HG02642 (cell line): ENCODE measurements around the gene SMYD3.

ENCODE experiments used
- ATAC-seq: cut with Tn5 transposase; IDR thresholded peaks from one replicate; pipeline ENCODE4 v1.9.1; 2021; ENCODE audit warnings: mild to moderate bottlenecking; ENCODE audit not compliant: unreplicated experiment, poor library complexity

Gene SMYD3

DNA sequence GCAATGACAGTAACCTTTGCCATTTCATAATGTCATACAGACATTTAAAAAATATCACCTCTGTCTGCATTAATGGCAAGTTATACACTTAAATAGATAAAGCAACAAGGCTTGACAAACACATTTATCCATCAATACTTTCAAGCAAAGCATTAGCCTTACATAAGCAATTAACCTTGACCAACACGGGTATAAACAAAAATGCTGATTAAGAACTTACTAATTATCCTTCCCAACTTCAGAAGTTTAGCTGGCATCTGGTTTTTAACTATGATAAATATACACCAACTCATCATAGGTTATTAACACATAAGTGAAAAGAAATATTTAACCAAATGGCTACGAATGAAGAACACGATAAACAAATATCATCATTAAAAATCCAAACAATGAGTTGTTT lies 188.5 kb downstream of the SMYD3 start:
- ATAC-seq, result no peak

DNA sequence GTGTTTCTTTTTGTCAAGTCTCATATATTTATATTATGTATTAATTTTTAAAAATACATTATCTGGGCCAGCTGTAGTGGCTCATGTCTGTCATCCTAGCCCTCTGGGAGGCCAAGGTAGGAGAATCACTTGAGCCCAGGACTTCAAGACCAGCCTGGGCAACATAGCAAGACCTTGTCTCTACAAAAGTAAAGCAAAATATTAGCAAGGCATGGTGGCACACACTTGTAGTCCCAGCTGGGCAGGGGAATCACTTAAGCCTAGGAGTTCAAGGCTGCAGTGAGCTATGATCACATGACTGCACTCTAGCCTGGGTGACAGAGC lies 189.1 kb downstream of the SMYD3 start:
- ATAC-seq, result no peak

DNA sequence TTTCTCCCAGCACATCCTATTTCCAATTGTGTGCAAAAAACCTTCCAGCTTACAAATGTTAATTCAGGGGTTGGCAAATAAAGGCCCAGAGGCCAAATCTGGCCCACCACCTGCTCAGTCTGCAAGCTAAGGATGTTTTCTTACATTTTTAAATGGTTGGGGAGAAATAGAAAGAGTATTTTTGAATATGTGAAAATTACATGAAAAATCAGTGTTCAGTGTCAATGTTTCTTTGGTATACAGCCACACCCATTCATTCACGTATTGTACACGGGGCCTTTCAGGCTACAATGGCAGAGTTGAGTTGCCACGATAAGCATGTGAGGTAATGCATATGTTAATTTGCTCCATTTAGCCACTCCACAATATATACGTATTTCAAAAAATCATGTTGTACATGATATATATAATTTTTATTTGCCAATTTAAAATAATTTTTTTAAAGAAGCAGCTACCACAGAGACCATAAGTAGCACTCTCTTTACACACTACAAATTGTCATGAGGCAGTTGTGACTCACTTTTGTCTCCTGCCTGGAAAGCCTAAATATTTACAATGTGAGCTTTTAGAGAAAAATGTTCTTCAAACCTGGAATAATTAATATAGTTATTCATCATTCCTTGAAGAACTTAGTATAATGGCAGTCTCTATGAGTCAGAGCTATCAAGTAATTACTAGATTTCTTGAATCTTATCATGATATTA lies 189.6 kb downstream of the SMYD3 start:
- no peak for ATAC-seq

DNA sequence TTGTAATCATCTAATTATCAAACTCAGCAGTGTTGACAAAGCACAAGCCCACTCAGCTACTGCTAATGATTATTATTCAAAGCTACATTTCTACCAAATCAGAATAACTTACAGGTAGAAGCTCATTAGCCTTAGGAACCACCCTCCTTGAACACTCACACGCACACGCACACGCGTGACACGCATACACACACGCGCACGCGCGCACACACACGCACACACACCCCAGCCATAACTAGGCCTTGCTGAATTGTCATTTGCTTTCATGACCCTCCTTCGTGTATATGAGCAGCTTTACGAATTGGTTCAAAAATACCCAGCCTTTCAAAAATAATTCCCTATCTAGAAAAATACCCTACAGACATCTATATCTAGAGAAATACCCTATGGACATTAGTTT lies 195.6 kb downstream of the SMYD3 start:
- no peak for ATAC-seq

DNA sequence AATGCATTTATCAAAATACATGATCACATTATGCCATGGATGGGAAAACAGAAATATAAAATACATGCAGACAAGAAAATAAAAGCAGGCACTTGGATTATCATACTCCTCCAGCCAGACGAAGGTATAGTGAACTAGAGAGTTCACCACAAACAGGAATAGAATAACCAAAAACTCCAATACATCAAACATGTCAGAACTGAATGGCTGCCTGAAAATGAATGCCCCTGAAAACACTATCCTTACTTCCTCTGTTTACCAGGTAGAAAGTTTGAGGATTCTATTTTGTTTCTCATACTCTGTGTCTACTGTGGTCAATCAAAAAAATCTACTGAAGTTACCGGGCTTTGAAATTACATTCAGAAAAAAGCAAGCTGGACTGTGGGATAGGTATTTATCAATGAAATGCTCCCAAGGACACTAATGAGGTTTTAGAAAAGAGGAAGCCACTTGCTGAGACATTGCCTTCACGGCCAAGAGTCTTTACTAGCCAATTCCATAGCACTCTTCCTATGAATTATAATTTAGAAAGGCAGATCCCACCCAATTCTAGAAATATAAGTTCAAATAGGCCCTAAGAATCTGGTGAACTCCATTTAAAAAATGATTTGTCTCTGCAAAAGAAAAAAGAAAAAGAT lies 197.7 kb downstream of the SMYD3 start:
- ATAC-seq, result no peak

DNA sequence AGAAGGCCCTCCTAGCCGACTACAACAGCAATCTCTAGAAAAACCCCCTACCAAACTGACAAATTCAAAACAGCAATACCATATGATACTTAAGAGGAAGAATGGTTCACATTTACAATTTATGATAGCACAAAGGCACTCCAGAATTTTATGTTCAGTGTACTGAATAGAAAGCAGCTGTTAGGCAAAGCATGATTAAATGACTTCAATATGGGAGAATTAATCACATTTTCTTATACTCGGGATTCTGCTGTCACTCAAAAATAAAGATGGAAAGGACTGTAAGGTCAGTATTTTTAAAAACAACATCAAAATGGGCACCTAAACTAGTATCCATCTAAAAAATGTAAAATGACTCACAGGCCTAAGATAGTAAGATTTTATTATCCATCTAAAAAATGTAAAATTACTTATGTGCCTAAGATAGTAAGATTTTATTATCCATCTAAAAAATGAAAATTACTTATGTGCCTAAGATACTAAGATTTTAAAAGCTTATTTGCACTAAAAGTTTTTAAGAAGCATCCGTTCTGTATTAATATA lies 198.5 kb downstream of the SMYD3 start:
- ATAC-seq, result no peak

DNA sequence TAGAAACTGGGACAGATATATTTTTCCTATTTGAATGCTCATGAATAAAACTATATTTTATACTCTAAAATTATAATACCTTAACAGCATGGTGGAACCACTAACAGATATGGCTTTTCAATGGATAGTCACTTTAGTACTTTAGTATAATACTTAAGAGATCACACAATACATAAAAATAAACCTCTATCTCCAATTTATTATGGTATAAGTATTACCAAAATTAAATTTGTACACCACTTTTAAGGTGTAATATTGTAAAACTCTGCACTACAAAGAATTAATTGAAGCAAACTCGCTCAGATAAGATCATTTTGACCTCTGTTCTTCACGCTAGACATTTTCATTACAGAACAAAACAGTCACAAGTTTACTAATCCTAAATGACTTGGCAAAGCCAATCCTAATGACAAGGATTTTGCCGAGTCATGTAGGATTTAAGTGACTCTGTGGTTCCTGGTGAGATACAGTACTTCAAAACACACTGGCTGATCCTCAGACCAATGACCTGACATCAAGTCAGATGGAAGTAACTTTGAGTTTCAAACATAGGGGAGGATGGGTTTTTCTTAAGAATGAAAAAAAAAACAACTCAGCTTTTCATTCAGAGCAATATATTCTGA lies 200.6 kb downstream of the SMYD3 start:
- no peak for ATAC-seq

DNA sequence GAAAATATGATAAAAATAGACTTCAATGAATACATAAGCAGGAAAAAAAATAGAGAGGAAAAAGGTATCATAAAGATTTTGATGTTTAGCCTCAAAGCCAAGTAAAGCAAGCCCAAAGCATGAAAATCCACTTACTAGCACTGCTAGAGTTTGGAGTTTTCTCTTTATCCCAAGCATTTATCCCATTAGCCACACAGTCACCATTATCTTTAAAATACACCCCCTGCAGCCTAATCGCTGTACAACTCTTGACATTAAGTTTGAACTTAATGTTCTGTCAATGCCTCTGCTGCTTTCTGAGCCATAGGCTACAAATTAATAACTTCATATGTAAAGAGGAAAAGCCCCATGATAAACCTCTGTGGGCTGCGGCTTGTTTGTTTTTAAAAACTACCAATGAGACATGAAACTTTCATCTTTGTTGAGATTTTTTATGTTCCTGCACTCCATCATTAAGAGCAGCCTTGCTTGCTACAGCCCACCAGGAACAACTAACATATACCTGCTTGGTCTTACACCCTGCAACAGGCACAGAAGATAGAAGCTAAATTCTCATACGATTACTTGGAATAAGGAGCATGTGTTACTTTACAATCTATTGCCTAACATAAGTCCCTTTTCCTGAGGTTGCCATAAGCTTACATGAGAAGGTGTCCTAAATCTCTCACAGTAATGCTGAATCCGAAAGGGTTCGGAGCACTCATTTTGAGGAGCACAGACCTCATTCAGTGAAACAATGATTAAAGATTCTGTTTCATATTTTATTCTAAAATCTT lies 202.4 kb downstream of the SMYD3 start:
- no peak for ATAC-seq

DNA sequence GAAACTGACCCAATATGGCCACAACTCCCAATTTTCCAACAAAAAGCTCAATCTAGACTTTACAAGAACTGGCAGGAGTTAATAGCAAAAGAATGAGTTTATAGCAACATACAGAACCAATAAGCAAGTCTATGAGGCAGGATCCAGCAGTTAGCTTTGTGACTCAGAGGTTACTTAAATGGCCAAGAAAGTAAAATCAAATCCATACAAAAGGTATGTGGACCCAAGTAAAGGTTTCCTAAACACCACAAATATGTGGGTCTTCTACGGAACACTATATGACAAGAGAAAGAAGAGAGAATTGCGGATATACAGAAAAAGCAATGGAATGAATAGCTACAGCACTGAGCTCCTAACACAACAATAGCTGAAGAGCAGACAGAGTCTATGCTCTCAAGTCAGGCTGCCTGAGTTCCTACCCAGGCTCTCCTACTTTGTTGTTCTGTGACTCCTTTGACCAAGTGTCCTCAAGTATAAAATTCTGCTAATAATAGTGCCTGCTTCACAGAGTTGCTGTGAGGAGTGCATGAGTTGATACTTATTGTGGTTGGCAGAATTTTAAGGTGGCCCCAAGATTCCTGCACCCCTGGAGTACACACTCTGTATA lies 204.3 kb downstream of the SMYD3 start:
- no peak for ATAC-seq

DNA sequence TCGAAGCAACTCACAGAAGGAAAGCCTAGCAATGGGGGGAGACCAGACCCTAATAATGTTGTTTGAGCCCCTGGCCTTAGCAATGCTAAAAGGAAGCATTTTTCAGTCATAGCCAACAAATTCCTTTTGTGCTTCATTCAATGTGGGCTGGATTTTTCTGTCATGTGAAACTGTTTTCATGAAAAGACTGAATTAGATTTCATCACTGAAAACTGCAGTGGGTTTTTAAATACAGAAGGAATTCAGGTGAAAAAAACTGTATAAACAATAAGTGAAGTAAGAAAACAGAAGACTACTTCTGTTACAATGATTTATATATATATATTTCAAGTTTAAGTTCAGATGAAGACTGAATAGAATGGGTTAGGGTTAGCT lies 204.8 kb downstream of the SMYD3 start:
- no peak for ATAC-seq

DNA sequence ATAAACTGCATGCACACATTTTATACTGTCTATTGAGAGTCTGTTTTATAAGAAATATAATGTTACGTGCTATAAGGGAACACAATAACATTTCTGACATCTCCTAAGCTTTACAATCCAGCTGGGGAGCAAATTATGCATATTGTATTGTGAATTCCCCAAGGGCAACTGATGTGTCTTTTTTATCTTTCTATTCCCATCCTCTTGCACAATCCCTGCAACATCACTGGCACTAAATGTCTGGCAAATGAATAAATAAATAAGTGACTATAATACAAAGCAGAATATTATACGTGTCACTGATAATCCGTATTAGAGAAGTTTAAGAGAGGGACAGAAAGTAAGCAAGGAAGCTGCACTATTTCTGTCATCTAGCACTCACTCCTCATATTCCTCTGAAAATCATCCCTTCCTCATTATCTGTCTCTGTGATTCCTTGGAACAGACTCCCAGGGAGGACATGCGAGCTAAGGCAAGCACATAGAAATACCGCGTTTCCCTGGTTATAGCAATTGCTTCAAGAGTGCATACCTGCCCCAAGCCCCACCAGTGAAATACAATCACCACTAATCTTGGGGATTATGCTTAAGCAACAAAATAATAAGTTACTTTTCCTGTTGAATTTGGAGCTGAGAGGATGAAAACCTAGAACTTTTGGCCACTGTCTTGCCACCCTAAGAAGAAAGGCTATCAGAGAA lies 205.4 kb downstream of the SMYD3 start:
- no peak for ATAC-seq

DNA sequence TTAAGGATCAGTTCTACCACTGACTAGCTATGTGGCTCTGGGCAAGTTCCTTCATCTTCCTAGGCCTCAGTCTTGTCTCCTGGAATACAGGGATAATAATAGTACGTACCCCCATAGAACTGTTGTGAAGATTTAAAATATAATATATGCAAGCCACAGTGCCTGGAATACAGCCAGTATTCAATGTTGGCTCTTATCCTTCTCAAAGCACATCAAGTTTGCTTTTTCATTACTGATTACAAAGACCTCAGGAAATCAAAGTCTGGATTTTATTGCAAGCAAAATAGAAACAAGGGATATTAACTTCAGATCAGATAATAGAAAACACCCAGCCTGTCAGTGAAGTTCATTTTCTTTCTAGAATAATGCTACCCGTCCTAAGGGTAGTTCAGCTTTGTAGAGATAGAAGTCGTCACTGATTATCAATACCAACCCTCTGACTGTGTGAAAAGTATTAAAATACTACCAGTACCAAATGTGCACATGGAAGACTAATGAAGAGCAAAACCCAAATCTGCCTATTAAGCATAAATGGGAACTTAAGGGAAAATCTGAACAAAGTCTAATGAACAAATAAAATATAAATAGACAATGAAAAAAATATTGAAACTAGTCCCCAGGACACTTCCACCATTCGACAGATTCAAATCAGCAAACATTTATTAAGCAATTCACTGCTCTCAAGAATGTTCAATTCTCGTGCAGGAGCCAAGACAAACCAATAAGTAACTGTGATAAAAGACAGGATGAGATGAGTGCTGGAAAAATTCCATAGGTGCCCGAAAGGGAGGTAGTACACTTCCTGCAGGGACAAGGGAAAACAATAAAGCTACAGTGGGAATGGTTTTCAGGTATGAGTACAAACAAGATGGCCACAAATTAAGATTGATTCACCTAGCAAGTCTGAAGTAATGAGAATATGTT lies 206.2 kb downstream of the SMYD3 start:
- ATAC-seq, result no peak

DNA sequence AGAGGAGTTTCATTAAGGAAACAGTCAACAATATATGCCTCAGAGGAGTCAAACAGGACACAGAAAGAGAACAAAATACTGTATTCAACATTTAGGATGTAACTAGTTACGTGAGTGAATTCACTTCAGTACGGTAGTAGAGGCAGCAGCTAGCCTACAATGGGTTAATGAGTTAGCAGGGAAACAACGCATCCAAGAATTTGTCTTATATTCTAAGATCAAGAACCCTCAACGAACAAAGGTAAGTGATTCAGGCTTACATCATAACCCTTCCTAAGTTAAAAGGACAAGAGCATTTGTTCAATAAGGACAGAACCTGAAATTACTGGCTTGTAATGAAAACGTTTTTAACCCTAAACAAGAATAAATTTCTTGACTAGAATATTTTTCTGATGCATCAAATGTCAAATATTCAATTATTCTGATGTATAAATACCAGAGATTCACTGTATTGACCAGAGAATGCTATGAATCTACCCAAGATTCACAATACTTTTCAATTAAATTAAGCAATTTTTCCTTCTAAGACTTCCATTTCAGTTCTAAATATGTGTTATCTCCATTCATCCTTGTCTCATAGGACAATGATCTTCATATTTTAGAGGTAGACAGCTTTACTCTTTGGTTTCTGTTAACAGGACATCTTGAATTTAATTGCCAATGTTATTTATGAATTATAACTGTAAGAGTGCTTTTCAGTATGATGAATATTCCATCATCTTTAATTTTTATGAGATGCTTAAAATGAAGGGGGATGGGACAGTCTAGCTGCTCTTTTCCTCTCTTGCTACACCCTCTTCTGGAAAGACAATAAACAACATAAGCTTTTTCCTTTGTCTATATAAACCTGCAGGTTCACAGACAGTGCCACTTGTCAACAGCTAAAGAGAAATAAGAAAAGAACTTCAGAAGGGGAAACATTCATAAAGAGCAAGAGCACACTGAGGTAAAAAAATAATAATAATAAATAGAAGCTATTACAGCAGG lies 209.5 kb downstream of the SMYD3 start:
- ATAC-seq, result no peak

DNA sequence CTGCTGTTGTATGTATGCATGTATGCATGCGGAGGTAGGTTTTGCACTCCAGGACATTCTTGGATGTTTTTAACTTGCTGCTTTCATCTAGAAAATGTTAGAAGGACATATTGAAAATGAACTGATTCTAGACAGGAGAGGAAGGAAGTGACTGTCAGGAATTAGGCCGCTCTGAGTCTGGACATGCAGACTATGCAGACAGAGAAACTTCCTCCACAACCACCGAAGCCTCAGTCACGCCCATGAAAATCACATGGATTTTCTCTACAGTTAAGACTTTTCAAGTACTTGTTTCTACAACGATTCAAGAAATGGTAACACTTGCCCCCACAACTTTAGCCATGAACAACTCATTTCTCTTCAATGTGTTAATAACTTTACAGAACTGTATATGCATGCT lies 211.1 kb downstream of the SMYD3 start:
- ATAC-seq, result no peak

DNA sequence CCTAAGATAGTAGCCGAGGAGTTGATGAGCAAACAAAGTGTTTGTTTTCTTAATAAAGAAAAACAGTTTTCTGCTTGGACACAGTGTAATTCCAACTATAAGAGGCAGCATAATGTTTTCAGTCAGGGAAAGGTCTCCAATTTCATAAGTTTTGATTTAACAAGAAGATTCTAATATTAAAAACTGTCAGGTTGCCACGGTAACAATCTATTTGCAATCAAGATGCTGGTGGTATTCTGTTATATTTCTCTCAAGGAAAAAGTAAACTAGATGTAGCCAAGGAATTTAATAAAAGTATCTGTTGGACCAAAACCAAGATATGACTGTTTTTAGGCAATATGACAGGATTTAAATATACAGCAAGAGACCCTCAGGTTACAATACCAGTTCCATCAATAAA lies 211.7 kb downstream of the SMYD3 start:
- no peak for ATAC-seq

DNA sequence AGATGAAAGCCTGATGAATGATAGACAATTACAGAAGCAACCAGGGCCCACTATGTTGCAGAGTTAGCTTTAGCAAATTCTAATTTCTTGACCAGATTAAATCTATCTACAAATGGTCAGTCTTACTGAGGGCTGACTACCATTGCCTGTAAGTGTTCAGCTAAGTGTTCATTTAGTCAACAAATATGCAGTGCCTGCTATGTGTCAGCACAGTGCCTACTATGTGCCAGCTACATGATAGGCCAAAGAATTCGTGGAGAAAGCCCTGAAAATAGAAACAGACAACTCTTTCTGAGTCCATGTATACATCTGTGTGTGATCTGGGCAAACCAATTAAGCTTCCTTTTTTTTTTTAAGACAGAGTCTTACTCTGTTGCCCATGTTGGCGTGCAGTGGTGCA lies 212.8 kb downstream of the SMYD3 start:
- ATAC-seq, result no peak

DNA sequence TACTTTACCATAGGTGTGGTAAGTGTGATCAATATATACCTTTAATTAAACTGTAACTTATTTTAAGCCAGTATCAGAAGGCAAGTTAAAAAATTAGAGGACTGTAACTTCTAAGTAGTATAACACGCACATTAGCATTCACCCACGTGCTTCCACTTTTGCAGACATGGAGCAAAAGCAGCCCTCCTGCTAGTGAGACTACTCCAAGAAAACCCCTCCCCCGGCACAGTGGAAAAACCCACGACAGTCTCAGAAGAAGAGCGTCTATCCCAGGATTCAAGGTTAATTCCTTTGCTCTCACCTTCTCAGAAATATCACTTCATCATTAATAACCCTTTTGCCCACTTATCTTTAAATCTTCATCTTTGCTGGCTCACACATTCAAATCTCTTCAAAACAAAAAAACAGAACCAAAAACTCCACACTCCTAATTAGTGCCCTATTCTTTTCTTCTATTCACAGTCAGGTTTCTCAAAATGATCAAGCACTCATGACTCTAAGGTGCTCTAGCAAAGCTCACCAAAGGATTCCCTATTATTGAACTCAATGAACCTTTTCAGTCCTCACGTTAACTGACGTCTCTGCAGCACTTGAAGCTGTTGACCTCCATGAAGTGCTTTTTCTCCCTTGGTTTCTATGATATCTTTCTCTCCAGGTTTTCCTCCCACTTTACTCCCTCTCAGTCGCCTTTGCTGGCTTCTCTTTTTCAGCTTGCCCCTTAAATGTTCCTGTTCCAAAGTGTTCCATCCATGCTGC lies 213.5 kb downstream of the SMYD3 start:
- no peak for ATAC-seq
